HG03039 (cell line): ENCODE measurements around the gene POLR3B.

ENCODE experiments used
- ATAC-seq: cut with Tn5 transposase; IDR thresholded peaks from one replicate; pipeline ENCODE4 v1.9.1; 2021; ENCODE audit warnings: mild to moderate bottlenecking, moderate library complexity; ENCODE audit not compliant: unreplicated experiment

Gene POLR3B

GRCh38 chr12:106409878-106410277 lies 52.3 kb downstream of the POLR3B start:
- ATAC-seq: no peak

- no peak for ATAC-seq
These were observed 55.0 kb downstream of the POLR3B start for GRCh38 chr12:106412563-106412962.

- no peak for ATAC-seq
These were observed 57.6 kb downstream of the POLR3B start for GRCh38 chr12:106415134-106415533.

GRCh38 chr12:106416273-106416672 lies 58.7 kb downstream of the POLR3B start:
- no peak for ATAC-seq

- ATAC-seq: no peak
These were observed 60.7 kb downstream of the POLR3B start for GRCh38 chr12:106417926-106418910.

- ATAC-seq: no peak
These were observed 61.4 kb downstream of the POLR3B start for GRCh38 chr12:106418970-106419369.

GRCh38 chr12:106423291-106423690 lies 65.7 kb downstream of the POLR3B start:
- no peak for ATAC-seq

- ATAC-seq: no peak
These were observed 67.6 kb downstream of the POLR3B start for GRCh38 chr12:106425061-106425702.

GRCh38 chr12:106427917-106428316 lies 70.4 kb downstream of the POLR3B start:
- ATAC-seq: no peak

GRCh38 chr12:106428384-106428783 lies 70.8 kb downstream of the POLR3B start:
- no peak for ATAC-seq

- ATAC-seq: no peak
These were observed 71.5 kb downstream of the POLR3B start for GRCh38 chr12:106429043-106429552.

- no peak for ATAC-seq
These were observed 72.1 kb downstream of the POLR3B start for GRCh38 chr12:106429636-106430035.

GRCh38 chr12:106431839-106432411 lies 74.4 kb downstream of the POLR3B start:
- no peak for ATAC-seq

GRCh38 chr12:106433055-106433454 lies 75.5 kb downstream of the POLR3B start:
- ATAC-seq: no peak

- no peak for ATAC-seq
These were observed 77.0 kb downstream of the POLR3B start for GRCh38 chr12:106434526-106434925.

GRCh38 chr12:106436164-106436563 lies 78.6 kb downstream of the POLR3B start:
- ATAC-seq: no peak

- no peak for ATAC-seq
These were observed 85.0 kb downstream of the POLR3B start for GRCh38 chr12:106442575-106442974.

- no peak for ATAC-seq
These were observed 87.5 kb downstream of the POLR3B start for GRCh38 chr12:106445053-106445452.

- no peak for ATAC-seq
These were observed 88.4 kb downstream of the POLR3B start for GRCh38 chr12:106445959-106446358.

GRCh38 chr12:106446419-106447092 lies 89.0 kb downstream of the POLR3B start:
- ATAC-seq: no peak

GRCh38 chr12:106452309-106452708 lies 94.8 kb downstream of the POLR3B start:
- no peak for ATAC-seq
